A673 (cell line): ENCODE results near the gene VAV2. TPM values are rescaled to one million over a fixed set of nuclear protein-coding genes. Genes with fewer than 3 reads are reported as not detected.
A peak's percentile ranks its signal among the peaks of the same experiment; 100 is the strongest.

Experiments
- Bru-seq: library from RNA; stranded (reverse); fragments of 400-500 nt; gene quantifications from one replicate; lab custom pipeline; 2021; lab: Mats Ljungman, UMichigan
- BruChase-seq, 2 experiments: library from RNA; stranded (reverse); fragments of 400-500 nt; gene quantifications; one replicate each; lab custom pipeline; 2021; lab: Mats Ljungman, UMichigan
- BruUV-seq: library from RNA; stranded (reverse); fragments of 400-500 nt; replicated peaks from 2 replicates; lab custom pipeline; 2021; lab: Mats Ljungman, UMichigan
- CTCF ChIA-PET: fragments of 300-600 bp; sonication (Branson Sonifier 250); formaldehyde crosslinking; loops from one replicate; lab custom pipeline; 2022; ENCODE audit warnings: antibody characterized with exemption; lab: Charles Lee
- POLR2A ChIA-PET: fragments of 300-600 bp; sonication (Branson Sonifier 250); formaldehyde crosslinking; loops from one replicate; lab custom pipeline; 2022; ENCODE audit warnings: antibody characterized with exemption; ENCODE audit not compliant: low non-redundant PET; lab: Charles Lee
- DNase-seq: peaks from one replicate; pipeline ENCODE4 v3.0.0-alpha.2; 2015; ENCODE audit warnings: low spot score
- H3K27ac ChIP-seq: fragments of 200-600 bp; sonication (generic); 2 replicates; pipeline ENCODE4 v1.5.1; 2016; ENCODE audit warnings: mixed run types, low read depth, mild to moderate bottlenecking, mixed read lengths, antibody characterized with exemption, low read length; ENCODE audit not compliant: poor library complexity, severe bottlenecking
- H3K27me3 ChIP-seq: fragments of 200-600 bp; sonication (generic); replicated peaks from 2 replicates; pipeline ENCODE4 v1.6.1; 2017; ENCODE audit warnings: mixed run types, low read depth, mild to moderate bottlenecking, mixed read lengths, antibody characterized with exemption, low read length; ENCODE audit not compliant: insufficient read depth, poor library complexity
- H3K36me3 ChIP-seq: fragments of 200-600 bp; sonication (generic); 2 replicates; pipeline ENCODE4 v1.6.1; 2016; ENCODE audit warnings: mixed run types, mild to moderate bottlenecking, mixed read lengths, antibody characterized with exemption, low read length; ENCODE audit not compliant: insufficient read depth, poor library complexity, severe bottlenecking
- H3K4me1 ChIP-seq: fragments of 200-600 bp; sonication (generic); 2 replicates; pipeline ENCODE4 v1.6.1; 2017; ENCODE audit warnings: mixed run types, mild to moderate bottlenecking, mixed read lengths, antibody characterized with exemption, low read length; ENCODE audit not compliant: insufficient read depth, poor library complexity, severe bottlenecking
- H3K4me3 ChIP-seq: fragments of 200-600 bp; sonication (generic); 2 replicates; pipeline ENCODE4 v1.5.1; 2016; ENCODE audit warnings: low read depth, mixed run types, mild to moderate bottlenecking, mixed read lengths, low read length; ENCODE audit not compliant: poor library complexity, severe bottlenecking
- H3K9me3 ChIP-seq: fragments of 200-600 bp; sonication (generic); 2 replicates; pipeline ENCODE4 v1.6.1; 2016; ENCODE audit warnings: mixed run types, low read depth, mild to moderate bottlenecking, mixed read lengths, antibody characterized with exemption, low read length; ENCODE audit not compliant: poor library complexity, severe bottlenecking
- EZH2 ChIP-seq: fragments of 200-600 bp; sonication (generic); IDR thresholded peaks from 2 replicates; pipeline ENCODE4 v1.6.1; 2017; ENCODE audit warnings: borderline replicate concordance, low read depth, mild to moderate bottlenecking, mixed read lengths, antibody characterized with exemption, low read length; ENCODE audit not compliant: poor library complexity, severe bottlenecking
- intact Hi-C: fragments of 100-400 bp; cut with micrococcal nuclease; formaldehyde crosslinking; loops from one replicate; pipeline ENCODE4 v1.10.0; 2022; ENCODE audit not compliant: unreplicated experiment
- long read RNA-seq: library from polyadenylated mRNA; stranded (forward); transcript quantifications from one replicate; pipeline ENCODE4 v2.0.0, GENCODE V29; 2022
- total RNA-seq: library from RNA; stranded (reverse); gene quantifications from 2 replicates; pipeline ENCODE4 v1.2.3, GENCODE V29; 2021
- TF ChIP-seq, protein P1 (sequence below): fragments of 300-800, 200-600 bp; sonication (generic); conservative IDR thresholded peaks from 2 replicates; pipeline ENCODE4 v1.5.1; 2017; ENCODE audit warnings: low read depth, mild to moderate bottlenecking, antibody characterized with exemption, low read length, moderate library complexity, mixed read lengths

The VAV2 gene
- total RNA-seq: 16.4 and 18.0 TPM in 2 replicates
- percentile 53 among the genes with signal in this experiment for Bru-seq, nascent RNA
- percentile 52 among the genes with signal in this experiment for BruChase-seq, experiment 1, labeled RNA remaining after a 2-hour chase
- percentile 57 among the genes with signal in this experiment for BruChase-seq, experiment 2, labeled RNA remaining after a 6-hour chase
- long read RNA-seq, full-length matches to known transcripts: 7 of 17 reads
- long read RNA-seq, partial matches to known transcripts: 10 of 17 reads
- long read RNA-seq, other reads (novel, unspliced or antisense): 0 of 17 reads

DNA sequence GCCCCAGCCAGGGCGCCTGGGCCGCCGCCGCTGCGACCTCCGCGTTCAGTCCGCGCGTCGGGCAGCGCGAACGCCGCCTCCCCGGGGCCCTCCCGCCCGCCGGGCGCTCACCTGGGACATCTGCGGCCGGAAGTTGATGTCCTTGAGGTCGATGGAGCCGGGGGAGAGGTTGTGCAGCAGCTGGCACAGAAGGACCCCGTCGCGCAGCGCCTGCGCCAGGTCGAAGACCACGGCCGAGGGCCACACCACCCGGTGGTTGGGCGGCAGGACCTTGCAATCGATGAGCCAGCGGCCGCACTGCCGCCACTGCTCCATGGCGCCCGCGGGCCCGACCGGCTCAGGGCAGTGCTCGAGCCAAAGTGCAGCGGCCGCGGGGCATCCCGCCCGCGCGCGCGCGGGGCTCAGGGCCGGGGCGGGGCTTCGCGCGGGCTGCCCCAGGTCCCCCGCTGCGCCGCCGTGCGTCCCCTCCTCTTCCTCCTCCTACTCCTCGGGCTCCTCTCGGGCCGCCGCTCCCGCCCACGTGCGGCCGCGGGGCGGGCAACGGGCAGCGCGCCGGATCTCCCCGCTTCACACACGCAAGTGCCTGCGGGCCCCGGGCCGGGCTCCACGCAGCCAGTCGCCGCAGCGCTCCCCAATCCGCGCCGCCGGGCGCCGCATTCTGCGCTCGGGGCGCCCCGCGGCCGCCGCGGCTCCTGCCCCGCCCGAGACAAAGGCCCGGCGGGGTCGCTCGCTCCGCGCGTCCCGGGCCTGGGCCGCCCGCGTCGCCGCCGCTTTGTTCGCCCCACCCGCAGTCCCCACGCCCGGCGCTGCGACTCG lies at the start of gene VAV2:
Gene VAV2 (minus strand): TSS at position 361 of the 816 bp plus-strand sequence. CDS start 46 bp downstream, at position 315.
- Histone ChIP-seq H3K36me3 (no peaks in the 10 kb centered on the region), H3K4me3 (peak within 1 kb of the TSS; percentile 92), H3K27me3 (no peaks in the 10 kb centered on the region), H3K9me3 (no peaks in the 10 kb centered on the region), H3K27ac (peak within 1 kb of the TSS; percentile 88), H3K4me1 (peaks cover 16% of the 10 kb centered on the region)
- intact Hi-C loops: no loop called here
- no TSS peak for BruUV-seq
- TF ChIP-seq, protein P1, sequence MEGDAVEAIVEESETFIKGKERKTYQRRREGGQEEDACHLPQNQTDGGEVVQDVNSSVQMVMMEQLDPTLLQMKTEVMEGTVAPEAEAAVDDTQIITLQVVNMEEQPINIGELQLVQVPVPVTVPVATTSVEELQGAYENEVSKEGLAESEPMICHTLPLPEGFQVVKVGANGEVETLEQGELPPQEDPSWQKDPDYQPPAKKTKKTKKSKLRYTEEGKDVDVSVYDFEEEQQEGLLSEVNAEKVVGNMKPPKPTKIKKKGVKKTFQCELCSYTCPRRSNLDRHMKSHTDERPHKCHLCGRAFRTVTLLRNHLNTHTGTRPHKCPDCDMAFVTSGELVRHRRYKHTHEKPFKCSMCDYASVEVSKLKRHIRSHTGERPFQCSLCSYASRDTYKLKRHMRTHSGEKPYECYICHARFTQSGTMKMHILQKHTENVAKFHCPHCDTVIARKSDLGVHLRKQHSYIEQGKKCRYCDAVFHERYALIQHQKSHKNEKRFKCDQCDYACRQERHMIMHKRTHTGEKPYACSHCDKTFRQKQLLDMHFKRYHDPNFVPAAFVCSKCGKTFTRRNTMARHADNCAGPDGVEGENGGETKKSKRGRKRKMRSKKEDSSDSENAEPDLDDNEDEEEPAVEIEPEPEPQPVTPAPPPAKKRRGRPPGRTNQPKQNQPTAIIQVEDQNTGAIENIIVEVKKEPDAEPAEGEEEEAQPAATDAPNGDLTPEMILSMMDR: no peak
- no peak for TF ChIP-seq EZH2
- DNase-seq: peak; percentile 62
- POLR2A ChIA-PET: interaction anchor here (0.7 kb wide), 1 partner anchor 1751 kb away, joined by 8 read pairs; no protein-coding TSS in a partner anchor
- CTCF ChIA-PET: no interaction called here

DNA sequence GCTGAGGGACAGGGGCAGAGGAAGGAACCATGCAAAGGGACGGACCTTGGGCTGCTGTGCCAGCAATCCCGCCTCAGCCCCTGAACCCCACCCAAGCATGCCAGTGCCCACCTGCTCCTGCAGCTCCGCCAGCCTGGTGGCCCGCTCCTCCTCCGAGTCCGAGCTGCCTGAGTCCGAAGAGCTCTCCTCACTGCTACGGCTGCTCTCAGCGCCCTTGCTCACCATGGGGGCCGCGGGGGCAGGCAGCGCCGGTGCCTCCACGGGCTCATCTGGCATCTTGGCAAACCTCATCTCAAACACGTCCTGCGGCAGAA lies 49.5 kb upstream of the VAV2 start:
- CTCF ChIA-PET: no interaction called here
- H3K9me3 ChIP-seq: no peaks in the 10 kb centered on the region
- no TSS peak for BruUV-seq
- no peaks in the 10 kb centered on the region for H3K27me3 ChIP-seq
- intact Hi-C loops: no loop called here
- H3K4me3 ChIP-seq: no peak overlapping the region
- H3K36me3 ChIP-seq: peaks cover 54% of the 10 kb centered on the region
- no peak overlapping the region for H3K27ac ChIP-seq
- TF ChIP-seq EZH2: no peak
- TF ChIP-seq, protein P1: no peak
- H3K4me1 ChIP-seq: no peaks in the 10 kb centered on the region
- DNase-seq: no peak
- POLR2A ChIA-PET: no interaction called here

- peaks cover 59% of the 10 kb centered on the region for H3K36me3 ChIP-seq
- ChIA-PET CTCF (no interaction called here), POLR2A (no interaction called here)
- TF ChIP-seq EZH2: no peak
- TF ChIP-seq, protein P1: no peak
- H3K27ac ChIP-seq: no peak overlapping the region
- BruUV-seq: no TSS peak
- H3K9me3 ChIP-seq: no peaks in the 10 kb centered on the region
- H3K4me1 ChIP-seq: no peaks in the 10 kb centered on the region
- no peak overlapping the region for H3K4me3 ChIP-seq
- no peak for DNase-seq
- no peaks in the 10 kb centered on the region for H3K27me3 ChIP-seq
- intact Hi-C loops: no loop called here
Observed at GRCh38 chr9:134040781-134041648, 48.9 kb upstream of the VAV2 start.
